Skin epidermis (tissue), 12 donors: ENCODE measurements around the gene PTGER3.
"Not testable (repeated sequence)": the region's sequence is repeated elsewhere in the genome, so short reads cannot be mapped to it uniquely, and the experiment has no call there.

Source experiments
- H3K27ac ChIP-seq, 21 experiments: fragments of 200-600 bp; sonication (generic) in 11 of 21; one replicate each; pipeline ENCODE4 v1.5.0; 2020; ENCODE audit warnings: mild to moderate bottlenecking in 3 of 21, inconsistent platforms in 2 of 21, moderate library complexity in 2 of 21
- H3K4me3 ChIP-seq, 7 experiments: fragments of 200-600 bp; sonication (generic) in 2 of 7; one replicate each; pipeline ENCODE4 v1.5.0; 2020; ENCODE audit warnings: inconsistent platforms in 2 of 7, mild to moderate bottlenecking in 2 of 7, moderate library complexity in 1 of 7

PTGER3 gene

GRCh38 chr1:70973754-70974153 lies 73.9 kb downstream of the PTGER3 start:
- H3K27ac ChIP-seq: no peak overlapping the region
- no peak overlapping the region for H3K4me3 ChIP-seq

GRCh38 chr1:70970407-70970806 lies 77.2 kb downstream of the PTGER3 start:
- Histone ChIP-seq H3K27ac (no peak overlapping the region), H3K4me3 (no peak overlapping the region)

GRCh38 chr1:70966018-70966638 lies 81.5 kb downstream of the PTGER3 start:
- no peak overlapping the region for H3K4me3 ChIP-seq
- no peak overlapping the region for H3K27ac ChIP-seq

- Histone ChIP-seq H3K27ac (no peak overlapping the region), H3K4me3 (no peak overlapping the region)
Measured at GRCh38 chr1:70963374-70963773, 84.2 kb downstream of the PTGER3 start.

- Histone ChIP-seq H3K4me3 (no peak overlapping the region), H3K27ac (no peak overlapping the region)
Measured at GRCh38 chr1:70961374-70961975, 86.1 kb downstream of the PTGER3 start.

- Histone ChIP-seq H3K4me3 (no peak overlapping the region), H3K27ac (peak overlapping the region in 6 of 21 experiments; percentile 1 to 66 (median 40))
Measured at GRCh38 chr1:70948396-70949017, 99.1 kb downstream of the PTGER3 start.

GRCh38 chr1:70947835-70948234 lies 99.8 kb downstream of the PTGER3 start:
- Histone ChIP-seq H3K4me3 (no peak overlapping the region), H3K27ac (peak overlapping the region in 1 of 21 experiments; percentile 44)

- Histone ChIP-seq H3K27ac (no peak overlapping the region), H3K4me3 (no peak overlapping the region)
Measured at GRCh38 chr1:70945676-70946075, 101.9 kb downstream of the PTGER3 start.

GRCh38 chr1:70945251-70945650 lies 102.4 kb downstream of the PTGER3 start:
- Histone ChIP-seq H3K27ac (no peak overlapping the region), H3K4me3 (no peak overlapping the region)

- H3K4me3 ChIP-seq: no peak overlapping the region
- H3K27ac ChIP-seq: no peak overlapping the region
Measured at GRCh38 chr1:70941563-70941962, 106.1 kb downstream of the PTGER3 start.

GRCh38 chr1:70940398-70940797 lies 107.2 kb downstream of the PTGER3 start:
- not testable (repeated sequence) for H3K4me3 ChIP-seq, H3K27ac ChIP-seq

- no peak overlapping the region for H3K4me3 ChIP-seq
- H3K27ac ChIP-seq: no peak overlapping the region
Measured at GRCh38 chr1:70934194-70934961, 113.2 kb downstream of the PTGER3 start.

GRCh38 chr1:70930062-70930461 lies 117.6 kb downstream of the PTGER3 start:
- no peak overlapping the region for H3K4me3 ChIP-seq

GRCh38 chr1:70922196-70922595 lies 125.4 kb downstream of the PTGER3 start:
- H3K27ac ChIP-seq: no peak overlapping the region
- no peak overlapping the region for H3K4me3 ChIP-seq

More at GRCh38 chr1:70930062-70930461, 117.6 kb downstream of the PTGER3 start:
- H3K27ac ChIP-seq: no peak overlapping the region
